Activated effector memory CD4-positive, alpha-beta T cell treated with anti-CD3 and anti-CD28 coated beads, Interleukin-2, amount 50 U/mL, for 16 hours (primary cell): Measurements from ENCODE around the gene RUNX2.
"Not testable (repeated sequence)": the region's sequence is repeated elsewhere in the genome, so short reads cannot be mapped to it uniquely, and the experiment has no call there.

Experiments
- DNase-seq: peaks from one replicate; pipeline ENCODE4 v3.0.0-alpha.2; 2020

Gene RUNX2

GRCh38 chr6:45462190-45463134, 134.3 kb downstream of the RUNX2 start:
- no peak for DNase-seq

- DNase-seq = no peak
These were observed 136.6 kb downstream of the RUNX2 start for GRCh38 chr6:45464685-45465084.

GRCh38 chr6:45466686-45467085, 138.6 kb downstream of the RUNX2 start:
- no peak for DNase-seq

- not testable (repeated sequence) for DNase-seq
These were observed 139.3 kb downstream of the RUNX2 start for GRCh38 chr6:45467417-45467816.

- DNase-seq = no peak
These were observed 139.7 kb downstream of the RUNX2 start for GRCh38 chr6:45467853-45468252.

- no peak for DNase-seq
These were observed 141.5 kb downstream of the RUNX2 start for GRCh38 chr6:45469663-45470062.

- DNase-seq = no peak
These were observed 142.1 kb downstream of the RUNX2 start for GRCh38 chr6:45470131-45470738.

GRCh38 chr6:45472382-45472781, 144.3 kb downstream of the RUNX2 start:
- no peak for DNase-seq

- no peak for DNase-seq
These were observed 145.2 kb downstream of the RUNX2 start for GRCh38 chr6:45473121-45473993.

- DNase-seq = no peak
These were observed 146.2 kb downstream of the RUNX2 start for GRCh38 chr6:45474376-45474775.

GRCh38 chr6:45476341-45476740, 148.2 kb downstream of the RUNX2 start:
- DNase-seq = no peak

GRCh38 chr6:45477278-45477677, 149.1 kb downstream of the RUNX2 start:
- DNase-seq = no peak

- DNase-seq = peak; percentile 70
These were observed 149.7 kb downstream of the RUNX2 start for GRCh38 chr6:45477790-45478189.

- no peak for DNase-seq
These were observed 150.1 kb downstream of the RUNX2 start for GRCh38 chr6:45478240-45478639.

GRCh38 chr6:45479834-45480751, 152.0 kb downstream of the RUNX2 start:
- DNase-seq = no peak

GRCh38 chr6:45480752-45481415, 152.8 kb downstream of the RUNX2 start:
- DNase-seq = no peak

- DNase-seq = no peak
These were observed 154.9 kb downstream of the RUNX2 start for GRCh38 chr6:45483021-45483420.

- no peak for DNase-seq
These were observed 155.4 kb downstream of the RUNX2 start for GRCh38 chr6:45483501-45483900.

GRCh38 chr6:45486736-45487135, 158.6 kb downstream of the RUNX2 start:
- DNase-seq = no peak

GRCh38 chr6:45487645-45488044, 159.5 kb downstream of the RUNX2 start:
- DNase-seq = no peak

GRCh38 chr6:45488269-45488668, 160.1 kb downstream of the RUNX2 start:
- DNase-seq = no peak

GRCh38 chr6:45488889-45489288, 160.8 kb downstream of the RUNX2 start:
- DNase-seq = no peak
